ENCODE results near the gene ANKRD7. TPM values are rescaled to one million over a fixed set of nuclear protein-coding genes. Genes with fewer than 3 reads are reported as not detected.
"Not testable (repeated sequence)": the region's sequence is repeated elsewhere in the genome, so short reads cannot be mapped to it uniquely, and the experiment has no call there.

ANKRD7 gene
- total RNA-seq, 5 donors from 2014 or later (not counting 1 experiment from before 2014, with no cell fraction given): 0.29 to 0.88 (median 0.52) TPM; not detected in 1

DNA sequence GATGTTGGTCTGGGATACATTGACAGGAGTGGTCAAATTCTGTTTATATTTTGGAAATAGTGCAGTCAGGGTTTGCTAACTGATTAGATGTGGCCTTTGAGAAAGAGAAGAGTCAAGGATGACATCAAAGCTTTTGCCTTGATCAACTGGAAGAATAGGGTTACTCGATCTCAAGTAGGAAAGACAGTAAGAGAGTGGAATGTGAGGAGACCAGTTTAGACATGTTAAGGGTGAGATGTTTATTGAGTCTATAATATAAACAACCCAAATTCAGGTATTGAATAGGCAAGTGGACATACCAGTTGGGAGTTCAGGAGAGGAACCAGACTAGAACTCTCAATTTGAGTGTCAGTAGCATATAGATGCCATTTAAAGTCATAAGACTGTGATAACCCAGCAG lies 1.9 kb upstream of the ANKRD7 start:
- CTCF ChIA-PET: no interaction called here

DNA sequence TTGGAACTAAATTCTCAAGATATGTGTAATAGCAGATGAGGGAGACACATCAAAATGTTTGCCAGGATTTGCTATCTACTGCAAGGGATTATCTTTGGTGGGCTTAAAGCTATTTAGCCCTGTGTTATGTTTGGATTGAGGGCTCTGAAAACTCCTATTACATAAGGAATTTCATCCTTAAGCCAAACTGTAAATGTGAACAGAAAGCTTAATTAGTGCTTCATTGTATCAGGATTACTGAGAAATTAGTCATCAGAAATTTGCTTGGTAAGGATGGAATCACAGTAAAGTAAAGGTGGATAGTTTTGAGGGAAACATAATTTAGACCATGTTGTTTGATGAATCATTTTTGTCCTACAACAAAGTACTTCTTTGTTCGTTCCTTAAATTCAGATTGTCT lies 8.3 kb downstream of the ANKRD7 start:
- Histone ChIP-seq H3K9me3 (no peaks in the 10 kb centered on the region), H3K27me3 (replicated peaks in 1 of 2; ENCODE audit: control insufficient read depth in 2 of 2, extremely low read depth in 1 of 2, insufficient read depth in 2 of 2, low read length in 1 of 2) (no peaks in the 10 kb centered on the region), H3K36me3 (ENCODE audit: control insufficient read depth in 2 of 2, extremely low read depth in 1 of 2, insufficient read depth in 1 of 2, low read length in 1 of 2) (no peaks in the 10 kb centered on the region), H3K4me3 (ENCODE audit: control insufficient read depth in 1 of 2, extremely low read depth in 1 of 2, low read length in 1 of 2) (no peak overlapping the region), H3K27ac (ENCODE audit: low read length) (no peak overlapping the region), H3K4me1 (ENCODE audit: control insufficient read depth in 1 of 2, extremely low read depth in 1 of 2, insufficient read depth in 2 of 2, low read length in 2 of 2) (no peaks in the 10 kb centered on the region)
- no CpG with 5 or more reads among the region's 1 CpG for WGBS (ENCODE audit: insufficient coverage)
- H3K4me1 Mint-ChIP-seq: no peaks in the 10 kb centered on the region
- H3K36me3 Mint-ChIP-seq: no peaks in the 10 kb centered on the region
- CTCF ChIA-PET: no interaction called here
- DNase-seq (no peak), ATAC-seq (replicated peaks in 1 of 4) (no peak)
- H3K9me3 Mint-ChIP-seq: no peaks in the 10 kb centered on the region
- POLR2A ChIA-PET: no interaction called here
- H3K4me3 Mint-ChIP-seq: no peak overlapping the region
- H3K27me3 Mint-ChIP-seq: peaks cover 5 to 8% of the 10 kb centered on the region in 2 donors
- H3K27ac Mint-ChIP-seq: no peak overlapping the region

More for the DNA sequence above, 1.9 kb upstream of the ANKRD7 start:
- no peaks in the 10 kb centered on the region for H3K4me1 ChIP-seq (ENCODE audit: control insufficient read depth in 1 of 2, extremely low read depth in 1 of 2, insufficient read depth in 2 of 2, low read length in 2 of 2)
- Mint-ChIP-seq H3K36me3 (no peaks in the 10 kb centered on the region), H3K4me3 (no peak overlapping the region), H3K27ac (no peak overlapping the region), H3K27me3 (peaks cover 5 to 8% of the 10 kb centered on the region in 2 donors), H3K9me3 (no peaks in the 10 kb centered on the region), H3K4me1 (no peaks in the 10 kb centered on the region)
- POLR2A ChIA-PET: no interaction called here
- no CpG with 5 or more reads among the region's 1 CpG for WGBS (ENCODE audit: insufficient coverage)
- no peaks in the 10 kb centered on the region for H3K36me3 ChIP-seq (ENCODE audit: control insufficient read depth in 2 of 2, extremely low read depth in 1 of 2, insufficient read depth in 1 of 2, low read length in 1 of 2)
- DNase-seq: no peak
- H3K4me3 ChIP-seq (ENCODE audit: control insufficient read depth in 1 of 2, extremely low read depth in 1 of 2, low read length in 1 of 2): no peak overlapping the region
- H3K27ac ChIP-seq (ENCODE audit: low read length): no peak overlapping the region
- no peaks in the 10 kb centered on the region for H3K9me3 ChIP-seq
- peaks cover 0 to 7% of the 10 kb centered on the region in 2 experiments for H3K27me3 ChIP-seq (replicated peaks in 1 of 2; ENCODE audit: control insufficient read depth in 2 of 2, extremely low read depth in 1 of 2, insufficient read depth in 2 of 2, low read length in 1 of 2)
- ATAC-seq (replicated peaks in 1 of 4): no peak

DNA sequence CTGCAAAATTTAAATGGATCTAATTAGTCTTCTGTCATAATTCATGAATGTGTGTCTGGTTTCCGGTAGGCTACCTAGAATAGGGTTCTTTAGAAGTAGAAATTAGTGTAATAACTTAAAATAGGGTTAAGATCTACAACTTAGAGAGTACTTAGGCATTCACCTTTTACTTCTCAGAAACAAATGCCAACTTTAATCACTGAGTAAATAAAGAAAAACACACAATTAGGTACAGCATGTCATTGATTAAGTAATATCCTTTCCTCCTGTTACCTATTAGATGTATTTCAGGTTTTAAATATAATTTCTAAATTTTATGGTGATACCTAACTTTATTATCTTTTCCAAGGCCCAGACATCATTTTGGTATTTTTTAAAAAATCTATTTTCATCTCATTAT lies 9.3 kb downstream of the ANKRD7 start:
- POLR2A ChIA-PET: no interaction called here
- CTCF ChIA-PET: no interaction called here
- no peak for DNase-seq
- H3K36me3 ChIP-seq (ENCODE audit: control insufficient read depth in 2 of 2, extremely low read depth in 1 of 2, insufficient read depth in 1 of 2, low read length in 1 of 2): no peaks in the 10 kb centered on the region
- Mint-ChIP-seq H3K4me3 (no peak overlapping the region), H3K27ac (no peak overlapping the region), H3K27me3 (peaks cover 3 to 4% of the 10 kb centered on the region in 2 donors), H3K36me3 (no peaks in the 10 kb centered on the region), H3K9me3 (no peaks in the 10 kb centered on the region), H3K4me1 (no peaks in the 10 kb centered on the region)
- H3K27me3 ChIP-seq (replicated peaks in 1 of 2; ENCODE audit: control insufficient read depth in 2 of 2, extremely low read depth in 1 of 2, insufficient read depth in 2 of 2, low read length in 1 of 2): no peaks in the 10 kb centered on the region
- ATAC-seq (replicated peaks in 1 of 4): no peak
- no CpG with 5 or more reads among the region's 1 CpG for WGBS (ENCODE audit: insufficient coverage)
- no peak overlapping the region for H3K27ac ChIP-seq (ENCODE audit: low read length)
- no peaks in the 10 kb centered on the region for H3K4me1 ChIP-seq (ENCODE audit: control insufficient read depth in 1 of 2, extremely low read depth in 1 of 2, insufficient read depth in 2 of 2, low read length in 2 of 2)
- no peak overlapping the region for H3K4me3 ChIP-seq (ENCODE audit: control insufficient read depth in 1 of 2, extremely low read depth in 1 of 2, low read length in 1 of 2)
- H3K9me3 ChIP-seq: no peaks in the 10 kb centered on the region

DNA sequence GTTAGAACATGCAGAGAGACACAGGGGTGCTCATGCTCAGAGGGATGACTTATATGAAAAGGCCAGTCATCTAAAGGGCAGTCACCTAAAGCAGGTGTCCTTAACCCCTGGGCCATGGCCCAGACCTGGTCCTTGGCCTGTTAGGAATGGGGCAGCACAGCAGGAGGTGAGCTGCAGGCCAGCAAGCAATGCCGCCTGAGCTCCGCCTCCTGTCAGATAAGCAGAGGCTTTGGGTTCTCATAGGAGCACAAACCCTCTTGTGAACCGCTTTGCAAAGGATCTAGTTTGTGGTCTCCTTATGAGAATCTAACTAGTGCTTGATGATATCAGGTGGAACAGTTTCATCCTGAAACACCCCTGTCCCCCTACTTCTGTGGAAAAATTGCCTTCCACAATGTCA lies 14.5 kb downstream of the ANKRD7 start:
- WGBS (ENCODE audit: insufficient coverage): 91% methylated on average over 2 of the region's 3 CpGs
- CTCF ChIA-PET: no interaction called here
- DNase-seq (no peak), ATAC-seq (replicated peaks in 1 of 4) (no peak)
- H3K27ac Mint-ChIP-seq: no peak overlapping the region
- H3K4me3 Mint-ChIP-seq: no peak overlapping the region
- POLR2A ChIA-PET: no interaction called here
- Histone ChIP-seq H3K4me1 (ENCODE audit: control insufficient read depth in 1 of 2, extremely low read depth in 1 of 2, insufficient read depth in 2 of 2, low read length in 2 of 2) (no peaks in the 10 kb centered on the region), H3K27ac (ENCODE audit: low read length) (no peak overlapping the region), H3K4me3 (ENCODE audit: control insufficient read depth in 1 of 2, extremely low read depth in 1 of 2, low read length in 1 of 2) (no peak overlapping the region), H3K9me3 (no peaks in the 10 kb centered on the region), H3K36me3 (ENCODE audit: control insufficient read depth in 2 of 2, extremely low read depth in 1 of 2, insufficient read depth in 1 of 2, low read length in 1 of 2) (no peaks in the 10 kb centered on the region), H3K27me3 (replicated peaks in 1 of 2; ENCODE audit: control insufficient read depth in 2 of 2, extremely low read depth in 1 of 2, insufficient read depth in 2 of 2, low read length in 1 of 2) (no peaks in the 10 kb centered on the region)
- H3K9me3 Mint-ChIP-seq: peaks cover 0 to 2% (median 0%) of the 10 kb centered on the region in 3 donors
- H3K36me3 Mint-ChIP-seq: no peaks in the 10 kb centered on the region
- peaks cover 0 to 2% of the 10 kb centered on the region in 2 donors for H3K27me3 Mint-ChIP-seq
- no peaks in the 10 kb centered on the region for H3K4me1 Mint-ChIP-seq

DNA sequence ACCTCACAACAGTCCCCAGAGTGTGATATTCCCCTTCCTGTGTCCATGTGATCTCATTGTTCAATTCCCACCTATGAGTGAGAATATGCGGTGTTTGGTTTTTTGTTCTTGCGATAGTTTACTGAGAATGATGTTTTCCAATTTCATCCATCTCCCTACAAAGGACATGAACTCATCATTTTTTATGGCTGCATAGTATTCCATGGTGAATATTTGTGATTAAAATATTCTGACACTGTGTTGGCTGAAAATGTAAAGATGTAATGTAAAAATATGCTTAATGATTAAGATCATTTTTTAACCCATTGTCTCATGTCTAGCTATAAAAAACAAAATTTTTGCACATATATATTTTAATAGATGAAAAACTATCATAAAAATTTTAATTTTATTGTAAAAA lies 15.8 kb downstream of the ANKRD7 start:
- H3K36me3 ChIP-seq (ENCODE audit: control insufficient read depth in 2 of 2, extremely low read depth in 1 of 2, insufficient read depth in 1 of 2, low read length in 1 of 2); H3K4me1 Mint-ChIP-seq; H3K36me3 Mint-ChIP-seq; CTCF ChIA-PET; H3K4me1 ChIP-seq (ENCODE audit: control insufficient read depth in 1 of 2, extremely low read depth in 1 of 2, insufficient read depth in 2 of 2, low read length in 2 of 2); H3K27ac ChIP-seq (ENCODE audit: low read length); POLR2A ChIA-PET; ATAC-seq (replicated peaks in 1 of 4); H3K27me3 Mint-ChIP-seq; H3K9me3 Mint-ChIP-seq; H3K27me3 ChIP-seq (replicated peaks in 1 of 2; ENCODE audit: control insufficient read depth in 2 of 2, extremely low read depth in 1 of 2, insufficient read depth in 2 of 2, low read length in 1 of 2); H3K27ac Mint-ChIP-seq; H3K9me3 ChIP-seq; H3K4me3 Mint-ChIP-seq; H3K4me3 ChIP-seq (ENCODE audit: control insufficient read depth in 1 of 2, extremely low read depth in 1 of 2, low read length in 1 of 2); DNase-seq: not testable (repeated sequence)
- no CpG with 5 or more reads among the region's 2 CpGs for WGBS (ENCODE audit: insufficient coverage)

DNA sequence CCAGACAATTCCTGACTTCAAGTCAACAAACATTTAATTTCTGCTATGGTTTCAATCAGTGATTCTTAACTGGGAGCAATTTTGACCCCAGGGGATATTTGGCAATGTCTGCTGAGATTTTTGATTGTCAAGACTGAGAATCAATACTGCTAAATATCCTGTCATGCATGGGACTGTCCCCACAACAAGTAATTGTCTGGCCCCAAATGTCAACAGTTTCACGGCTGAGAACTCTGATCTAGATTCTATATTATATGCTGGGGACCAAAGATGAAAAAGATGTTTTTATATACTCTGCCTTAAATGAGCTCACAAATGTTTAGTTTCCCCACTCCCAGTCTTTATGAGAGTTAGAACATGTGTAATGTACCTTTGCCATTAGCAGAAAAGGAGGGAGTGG lies 19.2 kb downstream of the ANKRD7 start:
- Mint-ChIP-seq H3K27me3 (no peaks in the 10 kb centered on the region), H3K4me1 (no peaks in the 10 kb centered on the region), H3K9me3 (peaks cover 0 to 3% (median 2%) of the 10 kb centered on the region in 3 donors), H3K36me3 (no peaks in the 10 kb centered on the region), H3K27ac (no peak overlapping the region), H3K4me3 (no peak overlapping the region)
- ATAC-seq (replicated peaks in 1 of 4) (no peak), DNase-seq (no peak)
- Histone ChIP-seq H3K36me3 (ENCODE audit: control insufficient read depth in 2 of 2, extremely low read depth in 1 of 2, insufficient read depth in 1 of 2, low read length in 1 of 2) (no peaks in the 10 kb centered on the region), H3K27me3 (replicated peaks in 1 of 2; ENCODE audit: control insufficient read depth in 2 of 2, extremely low read depth in 1 of 2, insufficient read depth in 2 of 2, low read length in 1 of 2) (no peaks in the 10 kb centered on the region), H3K27ac (ENCODE audit: low read length) (no peak overlapping the region), H3K4me1 (ENCODE audit: control insufficient read depth in 1 of 2, extremely low read depth in 1 of 2, insufficient read depth in 2 of 2, low read length in 2 of 2) (no peaks in the 10 kb centered on the region), H3K4me3 (ENCODE audit: control insufficient read depth in 1 of 2, extremely low read depth in 1 of 2, low read length in 1 of 2) (no peak overlapping the region), H3K9me3 (no peaks in the 10 kb centered on the region)
- CTCF ChIA-PET: no interaction called here
- POLR2A ChIA-PET: no interaction called here
- no CpG with 5 or more reads among the region's 1 CpG for WGBS (ENCODE audit: insufficient coverage)
